Adrenal gland (tissue), 12 donors: ENCODE results near the gene GPC3. TPM values are rescaled to one million over a fixed set of nuclear protein-coding genes. Genes with fewer than 3 reads are reported as not detected.

ENCODE experiments used
- DNase-seq, 7 donors: peaks; one replicate each; pipeline ENCODE4 v3.0.0-alpha.2; 2019 to 2020
- H3K27ac ChIP-seq, 5 donors: fragments of 200-600 bp; sonication (generic) in 4 of 5; 1 replicate in 3 of 5; 2 replicates in 2 of 5; pipeline versions ENCODE4 v1.5.1 to v1.8.0; 2016 to 2020; ENCODE audit warnings: mild to moderate bottlenecking in 1 of 5
- H3K27me3 ChIP-seq: fragments of 200-600 bp; 2 replicates; pipeline ENCODE4 v1.8.0; 2021
- H3K36me3 ChIP-seq, 2 donors: fragments of 200-600 bp; replicated peaks in 1 of 2; 1 replicate in 1 of 2; 2 replicates in 1 of 2; pipeline versions ENCODE4 v1.5.1 to v1.8.0; 2018 to 2022
- H3K4me1 ChIP-seq, 2 donors: fragments of 200-600 bp; replicated peaks in 1 of 2; 1 replicate in 1 of 2; 2 replicates in 1 of 2; pipeline versions ENCODE4 v1.5.1 to v1.8.0; 2018 to 2021
- H3K4me3 ChIP-seq, 4 donors: fragments of 200-600 bp; sonication (generic) in 3 of 4; one replicate each; pipeline ENCODE4 v1.5.1; 2016 to 2018
- H3K9me3 ChIP-seq, 3 donors: fragments of 200-600 bp; sonication (generic) in 1 of 3; replicated peaks in 1 of 3; 1 replicate in 2 of 3; 2 replicates in 1 of 3; pipeline versions ENCODE4 v1.5.1 to v1.8.0; 2016 to 2021
- POLR2A ChIP-seq, 2 donors: fragments of 450-650 bp; IDR thresholded peaks; one replicate each; pipeline ENCODE4 v1.6.1; 2017; ENCODE audit warnings: antibody characterized with exemption in 2 of 2, mild to moderate bottlenecking in 2 of 2, moderate library complexity in 1 of 2
- WGBS, 4 donors: extraction: QIAGEN DNeasy Blood & Tissue Kit in 2 of 4; methylation state at CpG; one replicate each; pipeline versions ENCODE4 v1.1.5 to v1.1.7; 2013 to 2017; 5-methylcytosine and 5-hydroxymethylcytosine counted together
- intact Hi-C, 2 donors: fragments of 100-400 bp; cut with DNase I; formaldehyde crosslinking; loops; one replicate each; pipeline versions ENCODE4 v1.14.1 to v1.15.0; 2022 to 2023
- polyA plus RNA-seq, 3 donors: library from polyadenylated mRNA; stranded (reverse); fragments of 200-250 nt in 2 of 3; fragments of 350-450 nt in 1 of 3; fragmentation: Illumina TruSeq in 1 of 3; extraction: RNeasy Lipid Tissue Mini Kit (QIAGEN cat#74804) in 1 of 3; gene quantifications; one replicate each; pipeline ENCODE4 v1.2.3, GENCODE V29; 2013 to 2014
- total RNA-seq, 9 donors: library from RNA; depleted of rRNA in 4 of 9; stranded (reverse); fragments of >200 nt in 4 of 9; fragments of 120-200 nt in 1 of 9; fragmentation: NEBNext Ultra II Directional in 1 of 9; extraction: Animal tissue kit (Norgen Biotek cat#: 25700) in 1 of 9; gene quantifications; one replicate each; pipeline versions ENCODE4 v1.1.0 to v1.2.4, GENCODE V29; 2013 to 2023
- TF ChIP-seq, protein P1 (sequence below), 6 experiments: fragments of 450-650 bp in 4 of 6; fragments of 200-600 bp in 2 of 6; sonication (generic) in 1 of 6; IDR thresholded peaks; 1 replicate in 5 of 6; 2 replicates in 1 of 6; pipeline versions ENCODE4 v1.5.1 to v1.8.0; 2016 to 2021; ENCODE audit warnings: antibody characterized with exemption in 6 of 6, mild to moderate bottlenecking in 2 of 6, moderate library complexity in 1 of 6
- donor health status: healthy with polysubstance abuse.
- donor health status: Bipolar disorder and iron deficiency.
- donor health status: DM: yes; HTN: yes; CAD: no.
- donor health status: DM: no; HTN: no; CAD: no.
- donor health status: DM: no; HTN: no; CAD: no.
- donor health status: DM: yes; HTN: yes; CAD: no.

GPC3 gene
- total and polyA plus RNA-seq, 12 donors = 3.5 to 56.7 (median 20.9) TPM

DNA sequence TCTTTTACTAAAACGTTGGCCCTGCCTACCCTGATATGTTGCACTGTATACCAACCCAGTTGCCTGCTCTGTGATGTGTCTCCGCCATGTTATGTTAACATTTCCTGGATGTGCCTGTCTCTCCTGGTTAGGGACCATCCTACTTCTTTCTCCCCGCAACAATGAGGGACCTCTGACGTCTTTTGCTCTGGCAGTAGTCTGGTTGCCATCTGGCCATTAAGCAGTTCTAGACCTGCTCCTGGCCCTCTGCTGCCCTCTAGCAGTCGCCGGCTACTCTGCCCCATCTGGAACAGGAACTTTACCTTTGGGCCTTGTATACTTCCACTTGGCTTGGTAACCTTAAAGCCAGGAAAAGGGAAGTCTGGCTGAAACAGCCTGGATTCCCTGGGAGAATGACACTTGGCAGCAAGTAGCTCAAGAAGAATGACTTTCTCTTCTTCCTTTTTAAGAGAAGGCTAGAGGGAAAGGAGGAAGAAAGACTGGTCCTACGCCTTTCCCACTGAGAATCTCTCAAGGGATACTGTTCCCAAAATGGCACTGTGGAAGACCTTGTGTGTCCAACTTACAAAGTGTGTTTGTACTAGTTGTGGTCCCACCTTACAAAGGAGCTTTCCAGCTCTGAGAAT, 63.5 kb downstream of the GPC3 start:
- Histone ChIP-seq H3K27me3 (peaks cover 19% of the 10 kb centered on the region), H3K4me3 (no peak overlapping the region), H3K27ac (no peak overlapping the region), H3K9me3 (no peaks in the 10 kb centered on the region), H3K36me3 (no peaks in the 10 kb centered on the region), H3K4me1 (no peaks in the 10 kb centered on the region)
- intact Hi-C loops = no loop called here
- peak in 6 of 7 donors; percentile 15 to 52 (median 30) for DNase-seq
- WGBS, 4 donors = 53 to 75% (median 59%) methylated on average over 6 to 7 of the region's 7 CpGs
- no peak for TF ChIP-seq POLR2A (IDR thresholded peaks at IDR 0.05)
- TF ChIP-seq, protein P1, sequence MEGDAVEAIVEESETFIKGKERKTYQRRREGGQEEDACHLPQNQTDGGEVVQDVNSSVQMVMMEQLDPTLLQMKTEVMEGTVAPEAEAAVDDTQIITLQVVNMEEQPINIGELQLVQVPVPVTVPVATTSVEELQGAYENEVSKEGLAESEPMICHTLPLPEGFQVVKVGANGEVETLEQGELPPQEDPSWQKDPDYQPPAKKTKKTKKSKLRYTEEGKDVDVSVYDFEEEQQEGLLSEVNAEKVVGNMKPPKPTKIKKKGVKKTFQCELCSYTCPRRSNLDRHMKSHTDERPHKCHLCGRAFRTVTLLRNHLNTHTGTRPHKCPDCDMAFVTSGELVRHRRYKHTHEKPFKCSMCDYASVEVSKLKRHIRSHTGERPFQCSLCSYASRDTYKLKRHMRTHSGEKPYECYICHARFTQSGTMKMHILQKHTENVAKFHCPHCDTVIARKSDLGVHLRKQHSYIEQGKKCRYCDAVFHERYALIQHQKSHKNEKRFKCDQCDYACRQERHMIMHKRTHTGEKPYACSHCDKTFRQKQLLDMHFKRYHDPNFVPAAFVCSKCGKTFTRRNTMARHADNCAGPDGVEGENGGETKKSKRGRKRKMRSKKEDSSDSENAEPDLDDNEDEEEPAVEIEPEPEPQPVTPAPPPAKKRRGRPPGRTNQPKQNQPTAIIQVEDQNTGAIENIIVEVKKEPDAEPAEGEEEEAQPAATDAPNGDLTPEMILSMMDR (IDR thresholded peaks at IDR 0.05) = peak in 5 of 6 experiments; percentile 7 to 41 (median 23)

DNA sequence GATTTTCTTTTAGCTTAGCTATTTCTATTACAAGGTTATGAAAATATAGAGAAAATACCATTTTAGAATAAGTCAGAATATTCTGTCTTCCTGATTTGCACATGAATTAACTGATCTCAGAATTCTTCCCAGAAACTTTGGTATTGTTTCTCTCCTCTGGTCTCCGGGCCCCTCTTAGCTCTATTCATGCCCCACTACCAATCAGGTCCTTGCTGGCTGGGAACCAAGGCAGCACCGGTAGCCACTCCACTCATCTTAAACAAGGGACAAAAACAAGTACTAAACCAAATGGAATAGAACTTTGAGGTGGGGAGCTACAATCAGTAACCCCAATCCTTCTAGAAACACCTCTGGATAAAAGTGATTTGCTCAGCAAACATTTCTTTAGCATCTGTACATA, 64.3 kb downstream of the GPC3 start:
- 63 to 84% (median 78%) methylated on average over 2 of the region's 2 CpGs for WGBS, 4 donors
- Histone ChIP-seq H3K36me3 (no peaks in the 10 kb centered on the region), H3K9me3 (no peaks in the 10 kb centered on the region), H3K4me3 (no peak overlapping the region), H3K4me1 (no peaks in the 10 kb centered on the region), H3K27ac (no peak overlapping the region), H3K27me3 (peaks cover 19% of the 10 kb centered on the region)
- TF ChIP-seq, protein P1 (IDR thresholded peaks at IDR 0.05) = no peak
- TF ChIP-seq POLR2A (IDR thresholded peaks at IDR 0.05) = no peak
- DNase-seq = no peak
- intact Hi-C loops = no loop called here

DNA sequence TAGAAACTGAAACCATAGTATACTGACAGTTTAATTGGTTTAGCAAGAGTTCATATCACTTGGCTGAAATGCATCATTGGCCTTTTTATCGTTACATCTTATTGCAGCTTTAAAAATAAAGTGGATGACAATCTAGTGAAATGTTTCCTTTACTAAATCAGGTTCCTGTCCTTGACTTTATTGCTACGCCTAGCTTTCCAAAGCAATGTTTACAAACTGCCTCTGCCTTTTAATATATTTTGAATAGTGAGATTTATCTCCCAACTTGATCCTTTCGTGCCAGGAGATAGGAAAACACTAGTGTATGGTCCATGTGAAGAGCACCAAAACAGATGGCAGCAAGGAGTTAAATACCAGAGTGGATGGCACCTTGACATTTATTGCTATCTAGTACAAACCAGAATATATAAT, 67.0 kb downstream of the GPC3 start:
- Histone ChIP-seq H3K9me3 (no peaks in the 10 kb centered on the region), H3K4me3 (no peak overlapping the region), H3K27ac (no peak overlapping the region), H3K36me3 (no peaks in the 10 kb centered on the region), H3K27me3 (peaks cover 19% of the 10 kb centered on the region), H3K4me1 (no peaks in the 10 kb centered on the region)
- 27 to 43% (median 36%) methylated on average over 3 of the region's 3 CpGs for WGBS, 4 donors
- intact Hi-C loops = no loop called here
- DNase-seq = no peak
- no peak for TF ChIP-seq POLR2A (IDR thresholded peaks at IDR 0.05)
- TF ChIP-seq, protein P1 (IDR thresholded peaks at IDR 0.05) = no peak

DNA sequence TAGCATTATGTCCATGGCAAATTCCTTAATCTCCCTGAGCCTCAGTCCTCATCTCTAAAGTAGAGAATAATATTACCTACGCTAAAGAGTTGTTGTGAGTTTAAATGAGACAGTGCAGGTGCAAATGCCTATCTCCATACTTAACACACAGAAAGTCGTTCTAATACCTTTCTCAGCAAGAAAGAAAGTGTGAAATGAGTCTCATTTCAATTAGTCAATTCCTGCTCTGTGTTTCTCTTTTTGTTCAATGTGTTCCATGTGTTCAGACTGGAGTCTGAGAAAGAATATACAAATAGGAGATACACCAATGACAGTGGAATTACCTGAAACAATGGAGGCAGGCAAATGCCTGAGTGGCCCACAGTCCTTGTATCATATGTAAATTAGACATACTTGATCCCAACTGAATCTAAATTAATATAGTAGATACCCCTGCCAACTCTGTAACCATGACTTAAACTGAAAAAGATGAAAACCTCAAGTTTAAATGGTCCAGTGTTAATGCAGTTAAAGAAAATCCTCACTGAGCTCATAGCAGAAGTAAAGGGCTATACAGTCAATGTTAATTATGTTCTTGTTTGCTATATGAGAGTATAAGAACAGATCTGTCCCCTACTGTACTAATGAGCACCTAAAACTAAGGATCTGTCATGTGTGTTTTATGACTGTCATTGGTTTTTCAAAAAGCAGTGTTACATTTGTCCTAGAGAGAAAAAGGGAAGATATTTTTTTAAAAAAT, 68.2 kb downstream of the GPC3 start:
- Histone ChIP-seq H3K36me3 (no peaks in the 10 kb centered on the region), H3K27ac (no peak overlapping the region), H3K4me3 (no peak overlapping the region), H3K27me3 (peaks cover 19% of the 10 kb centered on the region), H3K9me3 (no peaks in the 10 kb centered on the region), H3K4me1 (no peaks in the 10 kb centered on the region)
- TF ChIP-seq, protein P1 (IDR thresholded peaks at IDR 0.05) = no peak
- no peak for TF ChIP-seq POLR2A (IDR thresholded peaks at IDR 0.05)
- 61 to 90% (median 77%) methylated on average over 2 of the region's 2 CpGs for WGBS, 4 donors
- intact Hi-C loops = no loop called here
- DNase-seq = no peak
